Fibroblast of lung (primary cell): Measurements from ENCODE around the gene UCP2.

Experiments
- EZH2 ChIP-seq: IDR thresholded peaks from 2 replicates; pipeline ENCODE4 v1.5.1; 2012; ENCODE audit warnings: low read length, control low read depth, mild to moderate bottlenecking; ENCODE audit errors: missing control alignments
- TF ChIP-seq, protein P1 (sequence below), 2 donors: IDR thresholded peaks in 1 of 2; conservative IDR thresholded peaks in 1 of 2; 1 replicate in 1 of 2; 2 replicates in 1 of 2; pipeline ENCODE4 v1.5.1; 2011 to 2012; ENCODE audit warnings: low read length in 2 of 2, control low read depth in 1 of 2, inconsistent platforms in 1 of 2, low read depth in 1 of 2, mild to moderate bottlenecking in 1 of 2

DNA sequence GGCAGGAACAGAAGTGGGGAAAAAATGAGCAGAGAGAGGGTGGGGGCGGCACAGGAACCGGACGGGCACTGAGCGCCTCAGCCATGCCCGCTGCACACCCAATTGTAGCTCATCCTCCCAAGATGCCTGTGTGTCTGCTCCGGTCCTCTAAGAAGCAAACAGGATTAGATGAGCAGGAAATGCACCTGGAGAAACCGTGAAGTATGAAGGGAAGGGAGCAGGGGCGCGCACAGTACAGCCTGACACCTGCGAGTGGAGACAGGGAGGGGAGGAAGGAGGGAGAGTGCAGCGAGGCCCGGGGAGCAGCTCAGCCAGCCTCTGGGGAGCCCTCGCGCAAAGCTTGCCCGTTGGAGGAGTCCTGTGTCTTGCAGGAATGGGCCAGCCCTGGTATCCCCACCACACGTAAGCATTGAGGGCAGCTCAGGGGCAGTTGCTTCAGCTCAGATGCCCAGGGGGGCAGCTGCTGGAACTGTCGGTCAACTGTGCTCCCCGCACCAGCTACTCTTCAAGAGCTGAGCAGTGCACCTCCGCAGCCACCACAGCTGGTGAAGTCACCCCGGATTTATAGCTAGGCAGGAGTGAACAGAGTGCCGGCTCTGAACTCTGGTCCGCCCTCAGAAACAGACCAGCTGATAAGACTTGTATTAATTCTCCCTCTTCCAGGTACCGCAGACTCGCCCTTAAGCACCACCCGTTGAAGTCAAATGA lies 24.8 kb downstream of the UCP2 start:
- TF ChIP-seq, protein P1, sequence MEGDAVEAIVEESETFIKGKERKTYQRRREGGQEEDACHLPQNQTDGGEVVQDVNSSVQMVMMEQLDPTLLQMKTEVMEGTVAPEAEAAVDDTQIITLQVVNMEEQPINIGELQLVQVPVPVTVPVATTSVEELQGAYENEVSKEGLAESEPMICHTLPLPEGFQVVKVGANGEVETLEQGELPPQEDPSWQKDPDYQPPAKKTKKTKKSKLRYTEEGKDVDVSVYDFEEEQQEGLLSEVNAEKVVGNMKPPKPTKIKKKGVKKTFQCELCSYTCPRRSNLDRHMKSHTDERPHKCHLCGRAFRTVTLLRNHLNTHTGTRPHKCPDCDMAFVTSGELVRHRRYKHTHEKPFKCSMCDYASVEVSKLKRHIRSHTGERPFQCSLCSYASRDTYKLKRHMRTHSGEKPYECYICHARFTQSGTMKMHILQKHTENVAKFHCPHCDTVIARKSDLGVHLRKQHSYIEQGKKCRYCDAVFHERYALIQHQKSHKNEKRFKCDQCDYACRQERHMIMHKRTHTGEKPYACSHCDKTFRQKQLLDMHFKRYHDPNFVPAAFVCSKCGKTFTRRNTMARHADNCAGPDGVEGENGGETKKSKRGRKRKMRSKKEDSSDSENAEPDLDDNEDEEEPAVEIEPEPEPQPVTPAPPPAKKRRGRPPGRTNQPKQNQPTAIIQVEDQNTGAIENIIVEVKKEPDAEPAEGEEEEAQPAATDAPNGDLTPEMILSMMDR (conservative IDR thresholded peaks at IDR 0.05 in 1 of 2, IDR thresholded peaks at IDR 0.05 in 1 of 2; ENCODE audit: low read depth in 1 of 2, low read length in 2 of 2), result no peak
- no peak for TF ChIP-seq EZH2
